Ovary (tissue), 3 donors: ENCODE data around the gene ZCWPW1.

Experiments
- EP300 ChIP-seq: sonication (generic); formaldehyde crosslinking; IDR thresholded peaks from one replicate; pipeline ENCODE4 v1.6.1; 2017; ENCODE audit warnings: antibody characterized with exemption
- POLR2A ChIP-seq: fragments of 450-650 bp; IDR thresholded peaks from one replicate; pipeline ENCODE4 v1.6.1; 2017; ENCODE audit warnings: antibody characterized with exemption, mild to moderate bottlenecking, moderate library complexity
- TF ChIP-seq, protein P1 (sequence below), 3 donors: fragments of 450-650 bp in 2 of 3; fragments of 200-600 bp in 1 of 3; IDR thresholded peaks; one replicate each; pipeline versions ENCODE4 v1.5.1 to v1.8.0; 2016 to 2022; ENCODE audit warnings: antibody characterized with exemption in 3 of 3, mild to moderate bottlenecking in 1 of 3
- donor health status: DM: no; HTN: no; CAD: no.

DNA sequence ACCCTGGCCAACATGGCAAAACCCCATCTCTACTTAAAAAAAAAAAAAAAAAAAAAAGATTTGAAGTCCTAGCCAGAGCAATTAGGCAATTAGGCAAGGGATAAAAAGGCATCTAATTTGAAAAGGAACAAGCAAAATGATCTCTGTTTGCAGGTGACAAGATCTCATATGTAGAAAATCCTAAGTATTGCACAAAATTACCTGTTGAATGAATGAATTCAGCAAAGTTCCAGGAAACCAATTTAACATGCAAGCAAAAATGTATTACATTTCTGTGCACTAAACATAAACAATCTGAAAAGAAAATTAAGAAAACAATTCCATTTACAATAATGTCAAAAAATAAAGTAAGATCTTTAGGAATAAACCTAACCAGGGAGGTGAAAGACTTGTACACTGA is 65.4 kb downstream of the ZCWPW1 start:
- TF ChIP-seq POLR2A, result no peak
- TF ChIP-seq, protein P1, sequence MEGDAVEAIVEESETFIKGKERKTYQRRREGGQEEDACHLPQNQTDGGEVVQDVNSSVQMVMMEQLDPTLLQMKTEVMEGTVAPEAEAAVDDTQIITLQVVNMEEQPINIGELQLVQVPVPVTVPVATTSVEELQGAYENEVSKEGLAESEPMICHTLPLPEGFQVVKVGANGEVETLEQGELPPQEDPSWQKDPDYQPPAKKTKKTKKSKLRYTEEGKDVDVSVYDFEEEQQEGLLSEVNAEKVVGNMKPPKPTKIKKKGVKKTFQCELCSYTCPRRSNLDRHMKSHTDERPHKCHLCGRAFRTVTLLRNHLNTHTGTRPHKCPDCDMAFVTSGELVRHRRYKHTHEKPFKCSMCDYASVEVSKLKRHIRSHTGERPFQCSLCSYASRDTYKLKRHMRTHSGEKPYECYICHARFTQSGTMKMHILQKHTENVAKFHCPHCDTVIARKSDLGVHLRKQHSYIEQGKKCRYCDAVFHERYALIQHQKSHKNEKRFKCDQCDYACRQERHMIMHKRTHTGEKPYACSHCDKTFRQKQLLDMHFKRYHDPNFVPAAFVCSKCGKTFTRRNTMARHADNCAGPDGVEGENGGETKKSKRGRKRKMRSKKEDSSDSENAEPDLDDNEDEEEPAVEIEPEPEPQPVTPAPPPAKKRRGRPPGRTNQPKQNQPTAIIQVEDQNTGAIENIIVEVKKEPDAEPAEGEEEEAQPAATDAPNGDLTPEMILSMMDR (IDR thresholded peaks at IDR 0.05), result no peak
- TF ChIP-seq EP300, result no peak
